Liver (tissue), 9 donors: ENCODE results near the gene GCNT2. TPM values are rescaled to one million over a fixed set of nuclear protein-coding genes. Genes with fewer than 3 reads are reported as not detected.

ENCODE experiments used
- DNase-seq: peaks from one replicate; pipeline ENCODE4 v3.0.0-alpha.2; 2017; ENCODE audit warnings: low spot score
- H3K27ac ChIP-seq, 2 donors: one replicate each; pipeline ENCODE4 v1.7.0; 2013; ENCODE audit warnings: inconsistent platforms in 2 of 2, low read length in 2 of 2, control low read depth in 1 of 2, low read depth in 1 of 2, mild to moderate bottlenecking in 1 of 2
- H3K27me3 ChIP-seq, 4 donors: one replicate each; pipeline versions ENCODE4 v1.6.1 to v1.7.0; 2013; ENCODE audit warnings: low read length in 3 of 4, inconsistent platforms in 1 of 4, mild to moderate bottlenecking in 1 of 4, moderate library complexity in 1 of 4; ENCODE audit not compliant: control insufficient read depth in 4 of 4, insufficient read depth in 4 of 4
- H3K36me3 ChIP-seq, 4 donors: one replicate each; pipeline versions ENCODE4 v1.6.1 to v1.7.0; 2013; ENCODE audit warnings: low read length in 3 of 4, mild to moderate bottlenecking in 3 of 4, low read depth in 1 of 4, moderate library complexity in 1 of 4; ENCODE audit not compliant: control insufficient read depth in 4 of 4, insufficient read depth in 3 of 4
- H3K4me1 ChIP-seq, 4 donors: one replicate each; pipeline versions ENCODE4 v1.6.1 to v1.7.0; 2013; ENCODE audit warnings: low read length in 3 of 4, mild to moderate bottlenecking in 3 of 4, moderate library complexity in 1 of 4; ENCODE audit not compliant: control insufficient read depth in 4 of 4, insufficient read depth in 4 of 4
- H3K4me3 ChIP-seq, 3 donors: one replicate each; pipeline versions ENCODE4 v1.6.1 to v1.7.0; 2013; ENCODE audit warnings: low read length in 3 of 3, control low read depth in 1 of 3, low read depth in 1 of 3, mild to moderate bottlenecking in 1 of 3
- H3K9ac ChIP-seq, 2 donors: one replicate each; pipeline ENCODE4 v1.7.0; 2013; ENCODE audit warnings: low read length in 2 of 2, mild to moderate bottlenecking in 2 of 2, moderate library complexity in 2 of 2, control low read depth in 1 of 2, low read depth in 1 of 2
- H3K9me3 ChIP-seq, 4 donors: one replicate each; pipeline versions ENCODE4 v1.6.1 to v1.7.0; 2013; ENCODE audit warnings: low read length in 3 of 4; ENCODE audit not compliant: control insufficient read depth in 4 of 4
- ATF3 ChIP-seq: IDR thresholded peaks from 2 replicates; pipeline ENCODE4 v1.6.1; 2016; ENCODE audit warnings: antibody characterized with exemption
- CTCF ChIP-seq: fragments of 150-350 bp; IDR thresholded peaks from 2 replicates; pipeline ENCODE4 v1.5.1; 2017; ENCODE audit warnings: improper control_type of control experiment, low read depth, low read length; ENCODE audit not compliant: missing input control
- EGR1 ChIP-seq, 2 donors: IDR thresholded peaks; 2 replicates each; pipeline ENCODE4 v1.6.1; 2016 to 2018; ENCODE audit warnings: antibody characterized with exemption in 2 of 2, low read depth in 2 of 2
- FOXA1 ChIP-seq: IDR thresholded peaks from 2 replicates; pipeline ENCODE4 v1.6.1; 2016; ENCODE audit warnings: antibody characterized with exemption
- FOXA2 ChIP-seq: IDR thresholded peaks from 2 replicates; pipeline ENCODE4 v1.6.1; 2016; ENCODE audit warnings: antibody characterized with exemption
- GABPA ChIP-seq, 2 donors: IDR thresholded peaks in 1 of 2; conservative IDR thresholded peaks in 1 of 2; 2 replicates each; pipeline ENCODE4 v1.6.1; 2016; ENCODE audit warnings: antibody characterized with exemption in 2 of 2, mild to moderate bottlenecking in 1 of 2, moderate library complexity in 1 of 2
- HNF4A ChIP-seq, 2 donors: conservative IDR thresholded peaks; 2 replicates each; pipeline ENCODE4 v1.6.1; 2016; ENCODE audit warnings: antibody characterized with exemption in 2 of 2, mild to moderate bottlenecking in 2 of 2
- JUND ChIP-seq, 2 donors: IDR thresholded peaks; 2 replicates each; pipeline ENCODE4 v1.6.1; 2016; ENCODE audit warnings: antibody characterized with exemption in 2 of 2
- MAX ChIP-seq: IDR thresholded peaks from 2 replicates; pipeline ENCODE4 v1.6.1; 2016; ENCODE audit warnings: antibody characterized with exemption
- NR2F2 ChIP-seq: IDR thresholded peaks from 2 replicates; pipeline ENCODE4 v1.6.1; 2016; ENCODE audit warnings: antibody characterized with exemption
- RAD21 ChIP-seq, 2 donors: IDR thresholded peaks; 2 replicates each; pipeline ENCODE4 v1.6.1; 2016; ENCODE audit warnings: antibody characterized with exemption in 2 of 2, mild to moderate bottlenecking in 2 of 2
- RXRA ChIP-seq, 2 donors: IDR thresholded peaks; 2 replicates each; pipeline ENCODE4 v1.6.1; 2017 to 2018; ENCODE audit warnings: antibody characterized with exemption in 2 of 2, mild to moderate bottlenecking in 1 of 2
- SP1 ChIP-seq: IDR thresholded peaks from 2 replicates; pipeline ENCODE4 v1.6.1; 2018; ENCODE audit warnings: antibody characterized with exemption, mild to moderate bottlenecking
- TAF1 ChIP-seq: conservative IDR thresholded peaks from 2 replicates; pipeline ENCODE4 v1.6.1; 2016; ENCODE audit warnings: antibody characterized with exemption, mild to moderate bottlenecking
- YY1 ChIP-seq: IDR thresholded peaks from 2 replicates; pipeline ENCODE4 v1.6.1; 2016; ENCODE audit warnings: antibody characterized with exemption, mild to moderate bottlenecking
- WGBS: extraction: QIAGEN DNeasy Blood & Tissue Kit; methylation state at CpG from one replicate; pipeline ENCODE4 v1.1.7; 2013; 5-methylcytosine and 5-hydroxymethylcytosine counted together
- polyA plus RNA-seq, 2 donors: library from polyadenylated mRNA; stranded (reverse) in 1 of 2; unstranded in 1 of 2; fragments of 200-250 nt in 1 of 2; fragments of >200 nt in 1 of 2; fragmentation: Nextera tagmentation in 1 of 2; extraction: Ambion mirVana in 1 of 2; gene quantifications; one replicate each; pipeline versions ENCODE4 v1.2.1 to v1.2.3, GENCODE V29; 2013 to 2015
- total RNA-seq, 2 donors: library from RNA; depleted of rRNA; stranded (reverse); fragments of >200 nt; gene quantifications; one replicate each; pipeline ENCODE4 v1.2.3, GENCODE V29; 2014
- TF ChIP-seq, protein P1 (sequence below): IDR thresholded peaks from 2 replicates; pipeline ENCODE4 v1.6.1; 2016; ENCODE audit warnings: antibody characterized with exemption, mild to moderate bottlenecking
- TF ChIP-seq, protein P2 (sequence below): IDR thresholded peaks from 2 replicates; pipeline ENCODE4 v1.6.1; 2016; ENCODE audit warnings: antibody characterized with exemption
- donor health status: healthy.
- donor health status: healthy.
- donor health status: healthy.
- donor health status: healthy.
- donor health status: healthy.

GCNT2 gene
- total and polyA plus RNA-seq, 4 donors: 2.8 to 16.7 (median 4.2) TPM

DNA sequence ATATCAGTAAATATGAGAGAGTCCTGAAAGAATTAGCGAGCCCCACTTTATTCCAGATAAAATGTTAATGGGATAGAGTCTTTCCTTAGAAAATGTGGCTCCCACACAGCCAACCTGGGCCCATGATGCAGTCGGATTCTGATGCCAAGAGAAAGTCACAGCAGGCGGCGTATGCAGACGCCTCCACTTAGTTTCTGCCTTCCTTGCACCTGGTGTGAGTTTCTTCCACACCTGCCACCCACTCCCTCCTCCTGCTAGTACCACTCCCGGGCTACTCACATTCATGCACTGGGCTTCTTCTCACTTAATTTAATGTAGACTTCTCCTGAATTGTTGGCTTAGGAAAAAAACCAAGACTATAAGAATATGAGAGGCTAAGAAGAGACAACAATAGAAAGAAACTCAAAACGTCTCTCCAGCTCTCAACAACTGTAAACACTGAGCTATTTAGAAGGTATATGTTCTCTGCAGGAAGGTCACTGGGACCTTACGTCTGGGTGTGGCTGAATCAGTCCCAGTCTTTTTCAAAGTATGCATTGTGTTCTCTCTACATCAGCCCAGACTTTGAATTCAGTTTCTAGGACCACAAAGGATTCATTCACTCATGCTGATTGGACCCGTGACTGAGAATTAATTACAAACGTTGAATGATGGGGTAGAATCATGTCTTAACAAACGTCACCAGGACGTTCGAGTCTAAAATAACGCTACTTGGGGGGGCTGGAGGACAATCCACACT lies 70.4 kb downstream of the GCNT2 start:
- H3K36me3 ChIP-seq: no peaks in the 10 kb centered on the region
- DNase-seq: no peak
- no peak overlapping the region for H3K9ac ChIP-seq
- 89% methylated on average over 14 of the region's 14 CpGs for WGBS
- H3K27ac ChIP-seq: no peak overlapping the region
- TF ChIP-seq MAX (no peak), JUND (IDR thresholded peaks at IDR 0.05) (no peak), RAD21 (IDR thresholded peaks at IDR 0.05) (no peak), RXRA (IDR thresholded peaks at IDR 0.05) (no peak), HNF4A (conservative IDR thresholded peaks at IDR 0.05) (no peak), GABPA (IDR thresholded peaks at IDR 0.05 in 1 of 2, conservative IDR thresholded peaks at IDR 0.05 in 1 of 2) (no peak), ATF3 (no peak), EGR1 (IDR thresholded peaks at IDR 0.05; ENCODE audit: low read depth in 2 of 2) (no peak), FOXA2 (no peak), CTCF (no peak), NR2F2 (no peak), YY1 (no peak), FOXA1 (no peak), SP1 (no peak), TAF1 (no peak)
- TF ChIP-seq, protein P1, sequence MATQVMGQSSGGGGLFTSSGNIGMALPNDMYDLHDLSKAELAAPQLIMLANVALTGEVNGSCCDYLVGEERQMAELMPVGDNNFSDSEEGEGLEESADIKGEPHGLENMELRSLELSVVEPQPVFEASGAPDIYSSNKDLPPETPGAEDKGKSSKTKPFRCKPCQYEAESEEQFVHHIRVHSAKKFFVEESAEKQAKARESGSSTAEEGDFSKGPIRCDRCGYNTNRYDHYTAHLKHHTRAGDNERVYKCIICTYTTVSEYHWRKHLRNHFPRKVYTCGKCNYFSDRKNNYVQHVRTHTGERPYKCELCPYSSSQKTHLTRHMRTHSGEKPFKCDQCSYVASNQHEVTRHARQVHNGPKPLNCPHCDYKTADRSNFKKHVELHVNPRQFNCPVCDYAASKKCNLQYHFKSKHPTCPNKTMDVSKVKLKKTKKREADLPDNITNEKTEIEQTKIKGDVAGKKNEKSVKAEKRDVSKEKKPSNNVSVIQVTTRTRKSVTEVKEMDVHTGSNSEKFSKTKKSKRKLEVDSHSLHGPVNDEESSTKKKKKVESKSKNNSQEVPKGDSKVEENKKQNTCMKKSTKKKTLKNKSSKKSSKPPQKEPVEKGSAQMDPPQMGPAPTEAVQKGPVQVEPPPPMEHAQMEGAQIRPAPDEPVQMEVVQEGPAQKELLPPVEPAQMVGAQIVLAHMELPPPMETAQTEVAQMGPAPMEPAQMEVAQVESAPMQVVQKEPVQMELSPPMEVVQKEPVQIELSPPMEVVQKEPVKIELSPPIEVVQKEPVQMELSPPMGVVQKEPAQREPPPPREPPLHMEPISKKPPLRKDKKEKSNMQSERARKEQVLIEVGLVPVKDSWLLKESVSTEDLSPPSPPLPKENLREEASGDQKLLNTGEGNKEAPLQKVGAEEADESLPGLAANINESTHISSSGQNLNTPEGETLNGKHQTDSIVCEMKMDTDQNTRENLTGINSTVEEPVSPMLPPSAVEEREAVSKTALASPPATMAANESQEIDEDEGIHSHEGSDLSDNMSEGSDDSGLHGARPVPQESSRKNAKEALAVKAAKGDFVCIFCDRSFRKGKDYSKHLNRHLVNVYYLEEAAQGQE: no peak
- TF ChIP-seq, protein P2, sequence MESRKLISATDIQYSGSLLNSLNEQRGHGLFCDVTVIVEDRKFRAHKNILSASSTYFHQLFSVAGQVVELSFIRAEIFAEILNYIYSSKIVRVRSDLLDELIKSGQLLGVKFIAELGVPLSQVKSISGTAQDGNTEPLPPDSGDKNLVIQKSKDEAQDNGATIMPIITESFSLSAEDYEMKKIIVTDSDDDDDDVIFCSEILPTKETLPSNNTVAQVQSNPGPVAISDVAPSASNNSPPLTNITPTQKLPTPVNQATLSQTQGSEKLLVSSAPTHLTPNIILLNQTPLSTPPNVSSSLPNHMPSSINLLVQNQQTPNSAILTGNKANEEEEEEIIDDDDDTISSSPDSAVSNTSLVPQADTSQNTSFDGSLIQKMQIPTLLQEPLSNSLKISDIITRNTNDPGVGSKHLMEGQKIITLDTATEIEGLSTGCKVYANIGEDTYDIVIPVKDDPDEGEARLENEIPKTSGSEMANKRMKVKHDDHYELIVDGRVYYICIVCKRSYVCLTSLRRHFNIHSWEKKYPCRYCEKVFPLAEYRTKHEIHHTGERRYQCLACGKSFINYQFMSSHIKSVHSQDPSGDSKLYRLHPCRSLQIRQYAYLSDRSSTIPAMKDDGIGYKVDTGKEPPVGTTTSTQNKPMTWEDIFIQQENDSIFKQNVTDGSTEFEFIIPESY: no peak
- H3K4me3 ChIP-seq: no peak overlapping the region
- H3K9me3 ChIP-seq: no peaks in the 10 kb centered on the region
- H3K27me3 ChIP-seq: no peaks in the 10 kb centered on the region
- peaks cover 0 to 4% (median 1%) of the 10 kb centered on the region in 4 donors for H3K4me1 ChIP-seq
